Measurements from ENCODE around the gene SLCO1B1. TPM values are rescaled to one million over a fixed set of nuclear protein-coding genes. Genes with fewer than 3 reads are reported as not detected.

Gene SLCO1B1
- total and polyA plus RNA-seq, 2 experiments from 2014 or later: 0.24 to 0.50 TPM

DNA sequence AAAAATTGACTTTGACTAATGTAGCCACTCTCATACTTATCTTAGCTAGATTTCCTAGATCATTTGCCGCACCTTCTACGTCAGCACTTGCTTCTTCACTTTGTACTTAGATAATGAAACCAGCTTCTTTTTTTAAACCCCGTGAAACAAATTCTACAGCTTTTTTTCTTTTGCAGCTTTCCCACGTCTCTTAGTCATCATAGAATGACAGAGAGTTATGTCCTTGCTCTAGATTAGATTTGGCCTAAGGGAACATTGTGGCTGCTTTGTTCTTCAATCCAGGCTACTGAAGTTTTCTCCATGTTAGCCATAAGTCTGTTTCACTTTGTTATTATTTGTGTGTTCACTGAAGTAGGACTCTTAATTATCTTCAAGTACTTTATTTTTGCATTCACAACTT lies 108.9 kb downstream of the SLCO1B1 start (continued):
- TF ChIP-seq, protein P1, sequence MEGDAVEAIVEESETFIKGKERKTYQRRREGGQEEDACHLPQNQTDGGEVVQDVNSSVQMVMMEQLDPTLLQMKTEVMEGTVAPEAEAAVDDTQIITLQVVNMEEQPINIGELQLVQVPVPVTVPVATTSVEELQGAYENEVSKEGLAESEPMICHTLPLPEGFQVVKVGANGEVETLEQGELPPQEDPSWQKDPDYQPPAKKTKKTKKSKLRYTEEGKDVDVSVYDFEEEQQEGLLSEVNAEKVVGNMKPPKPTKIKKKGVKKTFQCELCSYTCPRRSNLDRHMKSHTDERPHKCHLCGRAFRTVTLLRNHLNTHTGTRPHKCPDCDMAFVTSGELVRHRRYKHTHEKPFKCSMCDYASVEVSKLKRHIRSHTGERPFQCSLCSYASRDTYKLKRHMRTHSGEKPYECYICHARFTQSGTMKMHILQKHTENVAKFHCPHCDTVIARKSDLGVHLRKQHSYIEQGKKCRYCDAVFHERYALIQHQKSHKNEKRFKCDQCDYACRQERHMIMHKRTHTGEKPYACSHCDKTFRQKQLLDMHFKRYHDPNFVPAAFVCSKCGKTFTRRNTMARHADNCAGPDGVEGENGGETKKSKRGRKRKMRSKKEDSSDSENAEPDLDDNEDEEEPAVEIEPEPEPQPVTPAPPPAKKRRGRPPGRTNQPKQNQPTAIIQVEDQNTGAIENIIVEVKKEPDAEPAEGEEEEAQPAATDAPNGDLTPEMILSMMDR (conservative IDR thresholded peaks at IDR 0.05; ENCODE audit: low read depth in 2 of 2): no peak
- TF ChIP-seq STAT1 (IDR thresholded peaks at IDR 0.05; ENCODE audit: unreplicated experiment) (no peak), ETS1 (IDR thresholded peaks at IDR 0.05) (no peak), CREB1 (CRISPR knock-in tag; IDR thresholded peaks at IDR 0.05; ENCODE audit: low read depth) (no peak), NANOG (IDR thresholded peaks at IDR 0.05; ENCODE audit: borderline replicate concordance) (no peak), REST (IDR thresholded peaks at IDR 0.05; ENCODE audit: unreplicated experiment) (no peak)

GRCh38 chr12:21248679-21249078 lies 117.7 kb downstream of the SLCO1B1 start:
- no peak overlapping the region for H3K27ac Mint-ChIP-seq
- Histone ChIP-seq H2AFZ (no peak overlapping the region), H3K4me3 (no peak overlapping the region), H3K27me3 (ENCODE audit: insufficient read depth) (no peaks in the 10 kb centered on the region), H3K9me2 (ENCODE audit: insufficient read depth) (no peaks in the 10 kb centered on the region), H3K79me2 (replicated peaks; ENCODE audit: insufficient read depth) (no peaks in the 10 kb centered on the region), H3K27ac (ENCODE audit: low read depth) (no peak overlapping the region), H4K20me1 (replicated peaks; ENCODE audit: insufficient read depth) (no peaks in the 10 kb centered on the region), H3K36me3 (ENCODE audit: insufficient read depth) (no peaks in the 10 kb centered on the region), H3F3A (replicated peaks; ENCODE audit: low read depth) (no peaks in the 10 kb centered on the region), H3K4me2 (no peak overlapping the region), H3K4me1 (ENCODE audit: insufficient read depth) (no peaks in the 10 kb centered on the region)
- no peaks in the 10 kb centered on the region for H3K9me3 Mint-ChIP-seq
- ATAC-seq (no peak; the same call in 2 of the 3 replicates), DNase-seq (ENCODE audit: low spot score) (peak; percentile 50)
- TF ChIP-seq, protein P1 (conservative IDR thresholded peaks at IDR 0.05; ENCODE audit: low read depth in 2 of 2): peak in 1 of 2 experiments; percentile 37; a peak in 1 of 4 replicates
- TF ChIP-seq STAT1 (IDR thresholded peaks at IDR 0.05; ENCODE audit: unreplicated experiment): no peak
- H3K4me1 Mint-ChIP-seq: peaks cover 12% of the 10 kb centered on the region; the same call in 2 of the 3 replicates
- no peak overlapping the region for H3K4me3 Mint-ChIP-seq
- no peaks in the 10 kb centered on the region for H3K27me3 Mint-ChIP-seq (ENCODE audit: insufficient read depth, low read depth, poor library complexity)
- no peaks in the 10 kb centered on the region for H3K36me3 Mint-ChIP-seq (ENCODE audit: low read depth)

Data from GM23338 (cell line).